ENCODE results near the gene PNRC1. TPM values are rescaled to one million over a fixed set of nuclear protein-coding genes. Genes with fewer than 3 reads are reported as not detected.

The PNRC1 gene
- total RNA-seq, 1 donor, result 46.2 TPM

DNA sequence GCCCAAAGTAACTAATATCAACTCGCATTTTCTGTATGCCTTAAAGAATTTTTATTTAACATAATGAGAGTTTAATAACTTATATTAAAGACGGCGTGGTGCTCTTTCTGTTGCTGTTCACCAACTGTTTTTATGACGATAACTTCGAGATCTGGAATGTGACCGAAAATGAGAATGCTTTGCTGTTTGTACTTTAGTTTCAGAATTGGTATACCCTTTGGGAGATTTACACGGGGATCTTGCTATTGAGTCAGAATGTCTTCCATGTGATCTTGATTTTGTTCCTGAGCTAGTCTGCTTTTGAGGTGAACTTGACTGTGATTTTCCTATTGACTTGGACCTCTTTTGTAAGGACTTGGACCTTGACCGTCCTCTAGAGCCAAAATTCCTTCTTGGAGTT is 17.9 kb downstream of the PNRC1 start:
- TF ChIP-seq, protein P1, sequence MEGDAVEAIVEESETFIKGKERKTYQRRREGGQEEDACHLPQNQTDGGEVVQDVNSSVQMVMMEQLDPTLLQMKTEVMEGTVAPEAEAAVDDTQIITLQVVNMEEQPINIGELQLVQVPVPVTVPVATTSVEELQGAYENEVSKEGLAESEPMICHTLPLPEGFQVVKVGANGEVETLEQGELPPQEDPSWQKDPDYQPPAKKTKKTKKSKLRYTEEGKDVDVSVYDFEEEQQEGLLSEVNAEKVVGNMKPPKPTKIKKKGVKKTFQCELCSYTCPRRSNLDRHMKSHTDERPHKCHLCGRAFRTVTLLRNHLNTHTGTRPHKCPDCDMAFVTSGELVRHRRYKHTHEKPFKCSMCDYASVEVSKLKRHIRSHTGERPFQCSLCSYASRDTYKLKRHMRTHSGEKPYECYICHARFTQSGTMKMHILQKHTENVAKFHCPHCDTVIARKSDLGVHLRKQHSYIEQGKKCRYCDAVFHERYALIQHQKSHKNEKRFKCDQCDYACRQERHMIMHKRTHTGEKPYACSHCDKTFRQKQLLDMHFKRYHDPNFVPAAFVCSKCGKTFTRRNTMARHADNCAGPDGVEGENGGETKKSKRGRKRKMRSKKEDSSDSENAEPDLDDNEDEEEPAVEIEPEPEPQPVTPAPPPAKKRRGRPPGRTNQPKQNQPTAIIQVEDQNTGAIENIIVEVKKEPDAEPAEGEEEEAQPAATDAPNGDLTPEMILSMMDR (IDR thresholded peaks at IDR 0.05; ENCODE audit: insufficient read depth, low read depth, low read length), result no peak
- no peak overlapping the region for H3K4me3 ChIP-seq (ENCODE audit: low read depth, low read length)
- DNase-seq (ENCODE audit: low read depth), result no peak

DNA sequence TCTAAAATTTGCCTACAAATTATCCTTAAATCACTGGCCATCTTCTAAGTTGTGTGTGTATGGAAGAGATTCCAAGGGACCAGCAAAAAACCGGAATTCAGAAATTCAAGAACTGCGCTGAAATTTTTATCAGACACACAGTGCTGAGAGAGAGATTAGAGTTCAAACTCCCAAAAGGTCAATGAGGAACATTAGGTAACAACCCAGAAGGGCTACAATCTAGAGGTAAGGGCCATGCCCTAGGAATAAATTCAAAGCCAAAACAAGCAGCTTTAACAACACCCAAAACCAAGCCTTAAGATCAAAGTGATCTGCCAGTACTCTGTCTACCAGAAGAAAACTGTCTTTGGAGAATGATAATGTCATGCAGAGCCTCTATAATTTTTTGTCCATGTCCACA is 19.6 kb downstream of the PNRC1 start:
- DNase-seq (ENCODE audit: low read depth), result no peak
- H3K4me3 ChIP-seq (ENCODE audit: low read depth, low read length), result no peak overlapping the region
- TF ChIP-seq, protein P1 (IDR thresholded peaks at IDR 0.05; ENCODE audit: insufficient read depth, low read depth, low read length), result no peak

DNA sequence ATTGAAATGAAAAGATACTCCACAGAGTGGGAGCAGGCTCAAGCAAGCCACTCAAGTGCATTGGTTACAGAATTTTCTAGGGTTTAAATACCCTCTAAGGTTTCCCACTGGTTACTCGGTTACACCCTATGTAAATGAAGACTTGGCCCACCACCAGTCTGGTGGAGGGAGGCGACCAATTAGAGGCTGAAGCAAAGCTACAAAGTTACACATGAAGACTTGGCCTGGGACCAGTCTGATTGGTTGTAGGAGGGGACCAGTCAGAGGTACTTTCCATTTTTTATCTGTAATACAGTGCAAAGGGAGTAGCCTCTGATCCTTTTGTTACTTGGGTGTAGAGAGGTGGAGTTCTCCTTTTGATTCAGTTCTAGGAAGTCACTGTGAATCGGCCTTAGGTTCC is 29.7 kb downstream of the PNRC1 start:
- H3K4me3 ChIP-seq (ENCODE audit: low read depth, low read length), result no peak overlapping the region
- no peak for DNase-seq (ENCODE audit: low read depth)
- TF ChIP-seq, protein P1 (IDR thresholded peaks at IDR 0.05; ENCODE audit: insufficient read depth, low read depth, low read length), result no peak

DNA sequence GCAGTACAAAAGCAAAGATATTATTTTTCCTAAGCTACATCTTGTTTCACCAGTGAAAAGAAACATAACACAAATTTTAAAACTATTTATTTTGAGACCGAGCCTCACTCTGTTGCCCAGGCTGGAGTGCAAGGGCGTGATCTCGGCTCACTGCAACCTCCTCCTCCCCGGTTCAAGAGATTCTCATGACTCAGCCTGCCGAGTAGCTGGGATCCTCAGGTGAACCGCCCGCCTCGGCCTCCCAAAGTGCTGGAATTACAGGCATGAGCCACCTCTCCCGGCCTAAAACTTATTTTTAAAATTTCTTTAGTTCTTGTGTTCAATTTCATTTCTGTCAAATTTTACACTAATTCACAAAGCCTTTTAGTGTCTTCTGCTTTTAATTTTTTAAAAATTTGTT is 31.4 kb downstream of the PNRC1 start:
- no peak overlapping the region for H3K4me3 ChIP-seq (ENCODE audit: low read depth, low read length)
- no peak for DNase-seq (ENCODE audit: low read depth)
- TF ChIP-seq, protein P1 (IDR thresholded peaks at IDR 0.05; ENCODE audit: insufficient read depth, low read depth, low read length), result no peak

DNA sequence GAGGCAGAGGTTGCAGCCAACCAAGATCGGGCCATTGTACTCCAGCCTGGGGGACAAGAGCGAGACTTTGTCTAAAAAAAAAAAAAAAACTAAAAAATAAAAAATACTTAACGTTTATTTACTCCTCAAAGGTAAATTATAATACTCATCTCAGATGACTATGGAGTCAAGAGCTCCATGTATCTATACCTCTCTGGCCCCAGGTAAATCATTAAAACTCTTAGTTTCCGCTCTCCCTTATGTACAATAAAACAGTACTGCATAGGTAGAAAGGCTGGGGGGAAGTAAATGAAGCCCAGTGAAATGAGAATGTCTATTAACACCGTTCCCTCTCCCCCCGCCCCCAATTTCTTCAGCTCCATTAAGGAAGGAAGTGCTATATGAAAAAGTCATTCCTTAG is 36.2 kb downstream of the PNRC1 start:
- H3K4me3 ChIP-seq (ENCODE audit: low read depth, low read length), result no peak overlapping the region
- no peak for DNase-seq (ENCODE audit: low read depth)
- TF ChIP-seq, protein P1 (IDR thresholded peaks at IDR 0.05; ENCODE audit: insufficient read depth, low read depth, low read length), result no peak

DNA sequence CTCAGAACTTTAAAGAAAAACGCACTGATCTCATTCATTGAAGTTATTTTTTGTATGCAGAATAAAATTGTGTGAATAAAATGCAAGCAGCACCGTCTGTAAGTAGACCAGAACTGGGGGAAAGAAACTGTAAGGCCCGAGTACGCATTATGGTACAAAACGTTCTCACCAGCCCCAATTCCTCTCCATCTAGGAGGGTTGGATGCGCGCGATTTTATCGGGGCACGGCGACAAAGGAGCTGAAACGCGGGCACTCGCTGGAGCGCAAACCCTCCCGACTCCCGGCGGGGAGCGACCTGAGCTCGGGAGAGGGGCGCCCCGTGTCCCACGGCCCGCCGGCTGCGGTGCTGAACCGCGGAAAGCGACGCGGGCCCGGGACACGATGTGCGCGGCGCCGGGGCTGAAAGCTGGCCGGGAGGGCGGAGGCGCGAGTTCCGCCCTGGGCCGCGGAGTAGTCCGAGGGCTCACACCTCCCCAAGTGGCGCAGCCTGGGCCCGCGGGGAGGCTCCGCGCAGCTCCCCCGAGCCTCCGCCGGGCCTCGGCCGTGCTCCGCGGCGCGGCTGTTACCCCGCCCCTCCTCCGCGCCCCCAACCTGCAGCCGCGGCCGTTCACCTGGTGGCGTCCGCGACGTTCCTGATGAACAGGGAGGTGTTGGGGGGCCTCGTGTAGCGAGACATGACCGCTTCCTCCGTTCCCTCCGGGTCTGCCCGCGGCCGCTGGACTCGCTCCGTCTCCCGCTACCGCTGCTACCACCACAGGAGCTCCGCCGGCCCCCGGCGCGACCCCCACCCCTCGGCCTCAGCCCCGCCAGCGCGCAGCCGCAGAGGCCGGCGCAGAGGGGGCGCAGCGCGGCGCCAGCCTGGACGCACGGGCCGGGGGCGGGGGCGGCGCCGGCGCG is 36.9 kb downstream of the PNRC1 start, which contains the start of gene SRSF12:
SRSF12 (minus strand) TSS at position 861 of the 898 bp plus-strand sequence; CDS start at position 677, 184 bp downstream.
- TF ChIP-seq, protein P1 (IDR thresholded peaks at IDR 0.05; ENCODE audit: insufficient read depth, low read depth, low read length), result no peak
- peak; percentile 14 for DNase-seq (ENCODE audit: low read depth)
- H3K4me3 ChIP-seq (ENCODE audit: low read depth, low read length), result peak within 1 kb of the TSS; percentile 50
